RWPE2 (cell line): ENCODE results near the gene ZNF117.
A peak's percentile ranks its signal among the peaks of the same experiment; 100 is the strongest.
"Not testable (repeated sequence)": the region's sequence is repeated elsewhere in the genome, so short reads cannot be mapped to it uniquely, and the experiment has no call there.

Experiments used
- ATAC-seq: fragments of 200-7000 bp; cut with Tn5 transposase; 3 replicates; pipeline ENCODE4 v1.9.1; 2021; ENCODE audit warnings: low read depth
- DNase-seq: peaks from one replicate; pipeline ENCODE4 v3.0.0-alpha.2; 2020; ENCODE audit warnings: low spot score
- H3K27ac ChIP-seq: fragments of 450-650 bp; 2 replicates; pipeline ENCODE4 v1.5.1; 2017; ENCODE audit warnings: mild to moderate bottlenecking; ENCODE audit not compliant: poor library complexity, severe bottlenecking
- H3K27me3 ChIP-seq: fragments of 250-450 bp; sonication (Bioruptor Pico); 2 replicates; pipeline ENCODE4 v1.5.1; 2021; ENCODE audit warnings: mild to moderate bottlenecking, moderate library complexity; ENCODE audit not compliant: insufficient read depth, poor library complexity, severe bottlenecking
- H3K36me3 ChIP-seq: fragments of 250-450 bp; sonication (Bioruptor Pico); 2 replicates; pipeline ENCODE4 v1.5.1; 2020; ENCODE audit warnings: low read depth, mild to moderate bottlenecking, moderate library complexity
- H3K4me1 ChIP-seq: fragments of 250-450 bp; sonication (Bioruptor Pico); 2 replicates; pipeline ENCODE4 v1.5.1; 2021; ENCODE audit warnings: mild to moderate bottlenecking, moderate library complexity; ENCODE audit not compliant: insufficient read depth, poor library complexity, severe bottlenecking
- H3K4me3 ChIP-seq: fragments of 250-450 bp; sonication (Bioruptor Pico); 2 replicates; pipeline ENCODE4 v1.5.1; 2021; ENCODE audit warnings: mild to moderate bottlenecking, moderate library complexity; ENCODE audit not compliant: severe bottlenecking
- H3K9me3 ChIP-seq: fragments of 250-450 bp; sonication (Bioruptor Pico); 2 replicates; pipeline ENCODE4 v1.5.1; 2021; ENCODE audit warnings: mild to moderate bottlenecking, moderate library complexity; ENCODE audit not compliant: severe bottlenecking
- TF ChIP-seq, protein P1 (sequence below): fragments of 450-650 bp; IDR thresholded peaks from one replicate; pipeline ENCODE4 v1.5.1; 2017; ENCODE audit warnings: mild to moderate bottlenecking, moderate library complexity; ENCODE audit not compliant: poor library complexity, severe bottlenecking

Gene ZNF117

DNA sequence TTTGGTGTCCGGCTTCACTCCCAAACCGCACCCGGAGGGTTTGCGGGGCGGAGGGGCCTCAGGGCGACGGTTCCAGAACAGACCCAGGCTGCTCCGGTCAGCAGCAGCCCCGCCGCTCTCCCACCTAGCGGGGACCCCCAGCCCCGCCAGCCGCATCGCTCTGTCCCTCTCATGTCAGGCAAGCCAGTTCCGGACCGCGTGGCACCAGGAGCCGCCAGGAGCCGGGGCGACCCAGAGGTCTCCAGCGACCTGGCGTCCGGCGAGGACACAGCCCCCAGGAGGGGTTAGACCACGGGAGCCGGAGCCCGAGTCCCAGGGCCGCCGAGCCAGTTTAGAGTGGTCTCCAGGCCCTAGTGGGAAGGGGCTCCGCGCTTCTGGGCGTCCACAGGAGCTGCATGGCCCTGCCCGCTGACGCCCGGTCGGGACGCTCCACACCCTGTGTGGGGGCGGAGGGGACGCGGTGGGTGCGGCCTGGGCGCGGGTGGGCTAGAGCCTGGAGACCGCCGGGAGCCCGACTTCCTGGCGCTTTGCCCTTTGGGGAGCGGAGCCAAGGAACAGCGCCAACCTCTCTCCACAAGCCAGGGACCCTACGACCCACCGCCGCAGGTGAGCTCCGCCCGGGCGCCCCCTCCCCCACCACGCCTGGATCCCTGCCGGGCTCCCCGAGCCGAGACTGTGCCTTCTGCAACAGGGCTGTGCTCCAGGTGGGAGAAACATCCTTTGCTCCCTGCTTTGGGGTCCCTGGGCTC lies 43.4 kb downstream of the ZNF117 start:
- DNase-seq (no peak), ATAC-seq (peak; percentile 38; the same call in 1 of the 3 replicates)
- TF ChIP-seq, protein P1, sequence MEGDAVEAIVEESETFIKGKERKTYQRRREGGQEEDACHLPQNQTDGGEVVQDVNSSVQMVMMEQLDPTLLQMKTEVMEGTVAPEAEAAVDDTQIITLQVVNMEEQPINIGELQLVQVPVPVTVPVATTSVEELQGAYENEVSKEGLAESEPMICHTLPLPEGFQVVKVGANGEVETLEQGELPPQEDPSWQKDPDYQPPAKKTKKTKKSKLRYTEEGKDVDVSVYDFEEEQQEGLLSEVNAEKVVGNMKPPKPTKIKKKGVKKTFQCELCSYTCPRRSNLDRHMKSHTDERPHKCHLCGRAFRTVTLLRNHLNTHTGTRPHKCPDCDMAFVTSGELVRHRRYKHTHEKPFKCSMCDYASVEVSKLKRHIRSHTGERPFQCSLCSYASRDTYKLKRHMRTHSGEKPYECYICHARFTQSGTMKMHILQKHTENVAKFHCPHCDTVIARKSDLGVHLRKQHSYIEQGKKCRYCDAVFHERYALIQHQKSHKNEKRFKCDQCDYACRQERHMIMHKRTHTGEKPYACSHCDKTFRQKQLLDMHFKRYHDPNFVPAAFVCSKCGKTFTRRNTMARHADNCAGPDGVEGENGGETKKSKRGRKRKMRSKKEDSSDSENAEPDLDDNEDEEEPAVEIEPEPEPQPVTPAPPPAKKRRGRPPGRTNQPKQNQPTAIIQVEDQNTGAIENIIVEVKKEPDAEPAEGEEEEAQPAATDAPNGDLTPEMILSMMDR, result no peak
- Histone ChIP-seq H3K9me3 (no peaks in the 10 kb centered on the region), H3K27me3 (peaks cover 26% of the 10 kb centered on the region), H3K36me3 (no peaks in the 10 kb centered on the region), H3K4me1 (no peaks in the 10 kb centered on the region), H3K4me3 (peak overlapping the region; percentile 6), H3K27ac (no peak overlapping the region)

DNA sequence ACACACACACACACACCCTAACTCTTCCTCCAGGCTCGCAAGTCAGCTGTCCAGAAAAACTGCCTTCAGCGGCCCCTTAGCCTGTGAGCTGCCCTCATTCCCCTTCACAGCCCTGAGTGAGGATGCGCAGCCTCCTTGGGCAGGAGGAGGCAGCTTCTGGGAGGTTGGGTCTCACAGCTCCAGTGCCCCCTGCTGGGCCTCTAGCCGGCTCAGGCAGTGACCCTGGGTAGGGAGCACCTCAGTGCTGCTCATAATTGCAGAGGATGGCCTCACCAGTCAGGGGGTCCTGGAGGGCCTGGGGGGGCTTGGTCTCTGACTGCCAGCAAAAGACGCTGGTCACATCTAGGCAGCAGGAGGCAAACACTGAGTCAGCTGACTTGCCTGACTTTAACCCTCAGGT lies 44.1 kb downstream of the ZNF117 start:
- H3K4me1 ChIP-seq, result no peaks in the 10 kb centered on the region
- ATAC-seq, result 0 out of 3 replicates have a peak, but pooled peaks have one; percentile 13
- no peak overlapping the region for H3K4me3 ChIP-seq
- no peaks in the 10 kb centered on the region for H3K9me3 ChIP-seq
- TF ChIP-seq, protein P1, result peak; percentile 16
- no peak overlapping the region for H3K27ac ChIP-seq
- H3K36me3 ChIP-seq, result no peaks in the 10 kb centered on the region
- DNase-seq, result no peak
- peaks cover 26% of the 10 kb centered on the region for H3K27me3 ChIP-seq

DNA sequence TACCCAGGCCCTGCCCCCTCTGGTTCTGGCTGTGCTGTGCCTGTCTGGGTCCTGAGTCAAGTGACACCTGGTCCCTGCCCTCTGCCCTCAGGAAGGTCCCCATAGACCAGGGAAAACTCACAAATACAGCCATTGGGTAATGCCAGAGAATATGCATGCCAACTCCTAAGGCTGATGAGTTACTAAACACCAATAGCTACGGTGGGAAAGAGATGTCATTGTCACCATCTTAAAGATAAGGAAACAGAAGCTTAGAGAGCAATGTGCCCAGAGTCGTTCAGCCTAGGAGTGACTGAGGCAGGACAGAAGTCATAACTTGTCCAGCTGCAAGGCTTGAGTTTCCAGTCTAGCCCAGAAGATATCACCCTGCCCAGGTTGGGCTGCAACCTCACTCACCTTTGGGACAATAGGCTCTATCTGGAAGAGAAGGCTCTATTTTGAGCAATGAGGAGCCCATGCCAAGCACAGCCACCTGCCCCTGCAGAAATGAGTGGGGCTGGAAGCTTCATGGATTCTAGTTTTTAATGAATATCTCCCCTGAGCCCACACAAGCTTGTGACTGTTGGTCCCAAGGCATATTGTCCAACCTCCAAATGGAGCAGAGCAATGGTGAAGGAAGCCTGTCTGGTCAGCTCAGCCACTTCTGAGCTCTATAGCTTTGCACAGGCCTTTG lies 45.2 kb downstream of the ZNF117 start:
- no peak for ATAC-seq
- no peak for DNase-seq
- Histone ChIP-seq H3K27ac (no peak overlapping the region), H3K27me3 (peaks cover 26% of the 10 kb centered on the region), H3K4me1 (no peaks in the 10 kb centered on the region), H3K9me3 (no peaks in the 10 kb centered on the region), H3K36me3 (no peaks in the 10 kb centered on the region), H3K4me3 (no peak overlapping the region)
- TF ChIP-seq, protein P1, result no peak

DNA sequence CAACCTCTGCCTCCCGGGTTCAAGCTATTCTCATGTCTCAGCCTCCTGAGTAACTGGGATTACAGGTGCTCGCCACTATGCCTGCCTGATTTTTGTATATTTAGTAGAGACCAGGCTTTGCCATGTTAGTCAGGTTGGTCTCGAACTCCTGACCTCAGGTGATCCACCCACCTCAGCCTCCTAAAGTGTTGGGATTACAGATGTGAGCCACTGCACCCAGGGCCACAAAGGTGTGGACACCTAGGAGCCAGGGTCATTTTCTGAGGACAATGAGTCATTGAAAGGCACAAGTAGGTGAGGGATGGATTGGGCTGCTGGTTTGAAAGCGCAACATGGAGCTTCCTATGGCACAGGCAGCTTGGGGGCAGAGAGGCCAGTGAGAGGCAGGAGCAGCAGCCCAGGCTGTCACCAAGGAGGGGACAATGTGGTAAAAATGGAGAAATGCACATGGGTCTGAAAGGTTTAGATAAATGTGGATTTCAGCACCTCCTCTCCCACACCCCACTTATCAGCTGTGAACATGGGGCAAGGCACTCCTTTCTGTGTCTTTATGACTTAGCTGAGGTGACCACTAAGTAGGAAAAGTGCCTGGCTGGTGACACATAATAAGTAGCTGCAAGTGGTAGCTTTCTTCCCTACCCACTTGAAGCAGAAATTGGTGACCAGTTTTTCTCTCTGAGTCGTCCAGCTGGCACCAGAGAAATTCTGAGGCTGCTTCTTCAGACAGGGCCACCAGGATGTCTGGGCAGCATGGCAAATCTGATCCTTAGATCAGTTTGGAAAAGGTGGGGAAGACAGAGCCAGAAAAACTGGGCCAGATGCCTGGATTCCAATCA lies 46.0 kb downstream of the ZNF117 start:
- peaks cover 26% of the 10 kb centered on the region for H3K27me3 ChIP-seq
- not testable (repeated sequence) for H3K9me3 ChIP-seq, ATAC-seq, DNase-seq, H3K27ac ChIP-seq, H3K4me3 ChIP-seq, H3K36me3 ChIP-seq, H3K4me1 ChIP-seq

DNA sequence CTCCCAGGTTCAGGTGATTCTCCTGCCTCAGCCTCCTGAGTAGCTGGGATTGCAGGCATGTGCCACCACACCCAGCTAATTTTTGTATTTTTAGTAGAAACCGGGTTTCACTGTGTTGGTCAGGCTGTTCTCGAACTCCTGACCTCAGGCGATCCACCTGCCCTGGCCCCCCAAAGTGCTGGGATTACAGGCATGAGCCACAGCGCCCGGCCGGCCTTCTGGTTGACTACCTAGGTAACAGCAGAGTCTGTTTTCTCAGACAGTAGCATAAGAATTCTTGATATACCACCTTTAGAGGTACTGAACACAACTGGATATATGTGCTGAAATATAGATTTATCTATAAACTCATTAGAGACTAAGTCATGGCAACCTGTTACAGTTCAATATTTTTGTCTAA lies 50.8 kb downstream of the ZNF117 start:
- H3K9me3 ChIP-seq, H3K27ac ChIP-seq, H3K4me3 ChIP-seq, H3K36me3 ChIP-seq, H3K27me3 ChIP-seq, H3K4me1 ChIP-seq, DNase-seq, ATAC-seq: not testable (repeated sequence)
